Cardiac fibroblast (primary cell): ENCODE results near the gene SYNDIG1.

Experiments used
- DNase-seq, 2 donors: peaks; one replicate each; pipeline versions ENCODE4 v3.0.0 to v3.0.0-alpha.2; 2010; ENCODE audit warnings: low read depth in 2 of 2
- H3K4me3 ChIP-seq, 2 donors: replicated peaks in 1 of 2; 1 replicate in 1 of 2; 2 replicates in 1 of 2; pipeline ENCODE4 v1.5.1; 2011; ENCODE audit warnings: low read depth in 2 of 2, low read length in 2 of 2, mild to moderate bottlenecking in 2 of 2, moderate library complexity in 1 of 2
- CTCF ChIP-seq: IDR thresholded peaks from one replicate; pipeline ENCODE4 v1.5.1; 2011; ENCODE audit warnings: low read depth, mild to moderate bottlenecking, low read length, inconsistent platforms

The SYNDIG1 gene

GRCh38 chr20:24495266-24495665 lies 25.8 kb downstream of the SYNDIG1 start:
- TF ChIP-seq CTCF: no peak
- no peak for DNase-seq
- H3K4me3 ChIP-seq: no peak overlapping the region

- TF ChIP-seq CTCF: no peak
- no peak overlapping the region for H3K4me3 ChIP-seq
- peak in 1 of 2 donors; percentile 22 for DNase-seq
These were observed 28.4 kb downstream of the SYNDIG1 start for GRCh38 chr20:24497851-24498250.

- TF ChIP-seq CTCF: no peak
- no peak for DNase-seq
- no peak overlapping the region for H3K4me3 ChIP-seq
These were observed 29.2 kb downstream of the SYNDIG1 start for GRCh38 chr20:24498641-24499040.

GRCh38 chr20:24499472-24499871 lies 30.0 kb downstream of the SYNDIG1 start:
- no peak overlapping the region for H3K4me3 ChIP-seq
- DNase-seq: no peak
- TF ChIP-seq CTCF: no peak

GRCh38 chr20:24501764-24502556 lies 32.5 kb downstream of the SYNDIG1 start:
- no peak overlapping the region for H3K4me3 ChIP-seq
- peak; percentile 67 to 91 for DNase-seq
- no peak for TF ChIP-seq CTCF

- no peak for TF ChIP-seq CTCF
- peak; percentile 28 to 50 for DNase-seq
- no peak overlapping the region for H3K4me3 ChIP-seq
These were observed 33.2 kb downstream of the SYNDIG1 start for GRCh38 chr20:24502661-24503060.
